ENCODE results near the gene SPATA16. TPM values are rescaled to one million over a fixed set of nuclear protein-coding genes. Genes with fewer than 3 reads are reported as not detected.
"Not testable (repeated sequence)": the region's sequence is repeated elsewhere in the genome, so short reads cannot be mapped to it uniquely, and the experiment has no call there.

SPATA16 gene, protein sequence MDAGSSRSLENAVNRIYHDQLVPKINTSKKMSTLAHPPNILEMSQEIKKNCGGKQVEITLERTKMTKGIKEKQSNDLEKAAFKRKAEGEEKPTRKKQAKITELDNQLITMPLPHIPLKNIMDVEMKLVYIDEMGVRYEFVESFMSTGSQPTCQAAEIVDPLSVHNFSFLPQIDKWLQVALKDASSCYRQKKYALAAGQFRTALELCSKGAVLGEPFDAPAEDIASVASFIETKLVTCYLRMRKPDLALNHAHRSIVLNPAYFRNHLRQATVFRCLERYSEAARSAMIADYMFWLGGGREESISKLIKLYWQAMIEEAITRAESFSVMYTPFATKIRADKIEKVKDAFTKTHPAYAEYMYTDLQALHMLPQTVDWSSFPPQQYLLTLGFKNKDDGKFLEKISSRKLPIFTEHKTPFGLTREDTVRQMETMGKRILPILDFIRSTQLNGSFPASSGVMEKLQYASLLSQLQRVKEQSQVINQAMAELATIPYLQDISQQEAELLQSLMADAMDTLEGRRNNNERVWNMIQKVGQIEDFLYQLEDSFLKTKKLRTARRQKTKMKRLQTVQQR
- not detected for total RNA-seq

GRCh38 chr3:173140986-173141385, at the start of gene SPATA16:
Gene SPATA16 (minus strand): TSS chr3:173141235. CDS start chr3:173117731, 23,504 bp downstream.
- no peak for ATAC-seq
- H3K27me3 Mint-ChIP-seq: no peaks in the 10 kb centered on the region
- H3K36me3 Mint-ChIP-seq: no peaks in the 10 kb centered on the region

GRCh38 chr3:173183022-173183421, 42.0 kb upstream of the SPATA16 start:
- H3K4me1 Mint-ChIP-seq (ENCODE audit: low read depth in 2 of 2); H3K4me3 Mint-ChIP-seq; ATAC-seq; DNase-seq (ENCODE audit: low spot score); H3K27me3 Mint-ChIP-seq; H3K27ac Mint-ChIP-seq: not testable (repeated sequence)
- peaks cover 16% of the 10 kb centered on the region for H3K9me3 Mint-ChIP-seq
- peaks cover 11% of the 10 kb centered on the region for H3K36me3 Mint-ChIP-seq

More at GRCh38 chr3:173140986-173141385, at the start of gene SPATA16:
- Mint-ChIP-seq H3K4me1 (ENCODE audit: low read depth in 2 of 2) (no peaks in the 10 kb centered on the region), H3K27ac (no peak within 1 kb of the TSS), H3K4me3 (no peak within 1 kb of the TSS), H3K9me3 (no peaks in the 10 kb centered on the region)
- DNase-seq (ENCODE audit: low spot score): no peak

DNA sequence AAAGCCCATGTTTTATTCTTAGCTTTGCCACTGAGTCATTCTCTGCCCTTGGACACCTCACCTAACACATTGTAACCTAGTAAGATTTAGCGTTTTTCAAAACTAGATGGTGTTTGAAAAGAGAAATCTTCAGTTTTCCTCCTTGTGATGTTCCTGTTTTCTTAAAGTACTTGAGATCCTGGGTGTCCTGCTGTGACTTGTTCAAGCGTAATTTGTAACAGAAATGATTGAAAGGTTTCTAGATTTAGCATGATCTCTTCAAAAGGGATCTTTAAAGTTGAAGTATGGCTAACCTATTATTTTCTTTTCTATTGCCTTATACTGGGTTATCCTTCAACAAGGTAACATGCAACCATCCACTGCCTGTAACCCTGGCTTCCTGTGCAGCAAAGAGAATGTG, 32.6 kb upstream of the SPATA16 start:
- peaks cover 11% of the 10 kb centered on the region for H3K9me3 Mint-ChIP-seq
- no peak for ATAC-seq
- H3K27me3 Mint-ChIP-seq: no peaks in the 10 kb centered on the region
- no peaks in the 10 kb centered on the region for H3K4me1 Mint-ChIP-seq (ENCODE audit: low read depth in 2 of 2)
- H3K4me3 Mint-ChIP-seq: no peak overlapping the region
- no peak overlapping the region for H3K27ac Mint-ChIP-seq
- no peaks in the 10 kb centered on the region for H3K36me3 Mint-ChIP-seq
- DNase-seq (ENCODE audit: low spot score): no peak

DNA sequence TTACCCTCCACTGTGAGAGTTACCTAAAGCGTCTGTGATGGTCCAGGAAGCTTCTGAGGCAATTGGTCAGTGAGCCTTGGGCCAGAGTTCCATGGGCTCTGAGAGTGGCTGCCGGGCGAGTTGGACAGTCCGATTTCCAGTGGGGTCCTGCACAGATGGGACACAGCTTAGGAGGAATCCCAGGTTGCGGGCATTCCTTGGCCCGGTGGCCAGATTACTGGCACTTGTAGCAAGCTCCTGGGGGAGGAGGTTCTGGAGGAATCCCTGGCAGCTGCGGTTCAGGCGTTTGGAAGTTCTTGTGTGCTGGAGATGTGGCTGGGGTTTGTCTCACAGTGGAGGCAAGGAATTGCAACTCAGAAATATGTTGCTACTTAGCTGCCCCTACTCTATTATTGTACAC, 18.1 kb upstream of the SPATA16 start:
- not testable (repeated sequence) for ATAC-seq; H3K4me3 Mint-ChIP-seq; H3K27me3 Mint-ChIP-seq; H3K9me3 Mint-ChIP-seq; H3K27ac Mint-ChIP-seq; H3K4me1 Mint-ChIP-seq (ENCODE audit: low read depth in 2 of 2); DNase-seq (ENCODE audit: low spot score); H3K36me3 Mint-ChIP-seq

DNA sequence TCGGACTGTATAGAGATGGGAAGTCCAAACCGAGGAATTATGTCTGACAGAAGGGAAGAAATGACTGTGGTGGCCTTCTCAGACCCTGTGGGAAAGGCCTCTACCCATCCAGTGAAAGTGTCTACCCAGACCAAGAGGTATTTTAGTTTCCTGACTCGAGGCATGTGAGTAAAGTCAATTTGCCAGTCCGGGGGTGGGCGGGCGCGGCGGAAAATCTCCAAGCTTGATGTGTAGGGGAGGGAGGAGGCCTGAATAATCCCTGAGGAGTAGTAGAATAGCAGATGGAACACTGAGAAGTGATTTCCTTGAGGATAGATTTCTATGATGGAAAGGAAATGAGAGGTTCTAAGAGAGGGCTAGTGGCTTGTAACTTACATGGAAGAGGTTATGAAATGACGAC, 15.5 kb upstream of the SPATA16 start:
- H3K36me3 Mint-ChIP-seq; H3K4me1 Mint-ChIP-seq (ENCODE audit: low read depth in 2 of 2); H3K27ac Mint-ChIP-seq; ATAC-seq; DNase-seq (ENCODE audit: low spot score); H3K9me3 Mint-ChIP-seq; H3K27me3 Mint-ChIP-seq; H3K4me3 Mint-ChIP-seq: not testable (repeated sequence)

DNA sequence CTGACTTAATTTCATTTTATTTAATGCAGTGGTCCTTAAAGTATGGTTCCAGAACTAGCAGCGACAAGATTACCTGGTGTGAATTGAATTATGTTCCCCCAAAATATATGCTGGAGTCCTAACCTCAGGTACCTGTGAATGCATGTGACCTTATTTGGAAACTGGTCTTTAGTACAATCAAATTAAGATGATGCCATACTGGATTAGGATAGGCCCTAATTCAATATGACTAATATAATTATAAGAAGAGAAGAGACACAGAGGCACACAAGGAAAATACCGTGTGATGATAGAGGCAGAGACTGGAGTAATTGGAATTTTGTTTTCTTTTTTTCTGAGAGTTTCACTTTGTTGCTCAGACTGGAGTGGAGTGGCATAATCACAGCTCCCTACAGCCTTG, 12.6 kb upstream of the SPATA16 start:
- Mint-ChIP-seq H3K4me3 (no peak overlapping the region), H3K9me3 (peaks cover 6% of the 10 kb centered on the region), H3K27me3 (no peaks in the 10 kb centered on the region), H3K4me1 (ENCODE audit: low read depth in 2 of 2) (no peaks in the 10 kb centered on the region), H3K27ac (no peak overlapping the region), H3K36me3 (no peaks in the 10 kb centered on the region)
- ATAC-seq (no peak), DNase-seq (ENCODE audit: low spot score) (no peak)

- no peaks in the 10 kb centered on the region for H3K9me3 Mint-ChIP-seq
- H3K36me3 Mint-ChIP-seq: no peaks in the 10 kb centered on the region
- H3K27me3 Mint-ChIP-seq: no peaks in the 10 kb centered on the region
- H3K4me1 Mint-ChIP-seq (ENCODE audit: low read depth in 2 of 2): no peaks in the 10 kb centered on the region
- no peak for ATAC-seq
- H3K4me3 Mint-ChIP-seq: no peak overlapping the region
- no peak for DNase-seq (ENCODE audit: low spot score)
- no peak overlapping the region for H3K27ac Mint-ChIP-seq
Observed at GRCh38 chr3:173139420-173139819, 1.6 kb downstream of the SPATA16 start.

DNA sequence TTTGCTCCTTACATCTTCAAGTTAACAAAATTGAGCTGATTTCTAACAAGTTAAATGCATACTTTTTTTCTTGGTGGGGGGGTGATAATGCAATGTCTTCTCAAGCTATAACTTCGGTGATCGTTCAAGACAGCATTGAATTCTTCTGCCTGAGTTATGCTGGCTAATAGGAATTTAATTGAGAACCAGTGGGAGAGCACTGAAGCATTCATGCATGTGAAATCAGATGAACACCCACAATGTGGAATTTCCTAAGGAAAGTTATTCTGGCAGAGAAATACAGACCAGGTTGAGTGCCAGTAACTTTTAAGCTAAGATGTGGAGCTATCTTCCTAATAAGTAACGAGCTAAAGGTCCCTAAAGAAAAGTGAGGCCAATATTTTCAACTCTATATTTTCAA, 3.0 kb downstream of the SPATA16 start:
- Mint-ChIP-seq H3K27me3 (no peaks in the 10 kb centered on the region), H3K9me3 (no peaks in the 10 kb centered on the region), H3K4me1 (ENCODE audit: low read depth in 2 of 2) (no peaks in the 10 kb centered on the region), H3K27ac (no peak overlapping the region), H3K36me3 (no peaks in the 10 kb centered on the region), H3K4me3 (no peak overlapping the region)
- ATAC-seq (no peak), DNase-seq (ENCODE audit: low spot score) (no peak)

DNA sequence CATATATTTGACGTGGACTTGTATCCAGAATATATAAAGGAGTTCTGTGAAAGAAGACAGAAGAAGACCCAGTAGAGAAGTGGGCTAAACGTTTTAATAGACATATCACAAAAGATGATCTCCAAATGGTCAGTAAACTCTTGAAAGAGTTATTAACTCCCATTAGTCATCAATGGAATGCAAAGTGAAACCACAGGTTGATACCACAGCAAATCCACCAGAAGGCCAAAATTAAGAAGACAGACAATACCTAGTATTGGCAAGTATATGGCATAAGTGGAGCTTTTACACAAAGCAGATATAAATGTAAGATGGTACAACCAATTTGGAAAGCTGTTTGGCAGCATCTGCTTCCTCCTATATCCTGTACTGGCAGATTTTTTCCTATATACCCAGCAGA, 6.0 kb downstream of the SPATA16 start:
- Mint-ChIP-seq H3K36me3 (no peaks in the 10 kb centered on the region), H3K4me1 (ENCODE audit: low read depth in 2 of 2) (no peaks in the 10 kb centered on the region), H3K27ac (no peak overlapping the region), H3K27me3 (no peaks in the 10 kb centered on the region), H3K9me3 (peaks cover 4% of the 10 kb centered on the region), H3K4me3 (no peak overlapping the region)
- no peak for DNase-seq (ENCODE audit: low spot score)
- no peak for ATAC-seq

DNA sequence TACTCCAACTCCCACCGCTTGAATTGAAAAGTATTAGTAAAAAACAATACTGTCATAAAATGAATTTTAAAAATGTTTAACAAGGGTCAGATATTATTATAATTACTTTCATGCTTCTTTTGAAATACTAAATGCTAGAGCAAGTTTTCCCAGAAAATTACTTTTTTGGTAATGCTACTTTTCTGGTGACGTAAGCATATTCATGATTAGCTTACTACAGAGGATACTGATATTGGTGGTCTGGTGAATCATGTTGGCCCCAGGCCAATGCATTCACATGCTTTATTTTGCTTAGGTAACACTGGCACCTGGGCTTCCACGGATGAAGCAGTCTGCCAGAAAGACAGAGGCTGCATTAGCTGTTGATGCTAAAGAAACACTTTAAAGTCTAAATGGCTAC, 12.4 kb downstream of the SPATA16 start:
- Mint-ChIP-seq H3K27ac (no peak overlapping the region), H3K4me3 (no peak overlapping the region), H3K27me3 (no peaks in the 10 kb centered on the region), H3K36me3 (no peaks in the 10 kb centered on the region), H3K9me3 (peaks cover 14% of the 10 kb centered on the region), H3K4me1 (ENCODE audit: low read depth in 2 of 2) (no peaks in the 10 kb centered on the region)
- ATAC-seq (no peak), DNase-seq (ENCODE audit: low spot score) (no peak)

DNA sequence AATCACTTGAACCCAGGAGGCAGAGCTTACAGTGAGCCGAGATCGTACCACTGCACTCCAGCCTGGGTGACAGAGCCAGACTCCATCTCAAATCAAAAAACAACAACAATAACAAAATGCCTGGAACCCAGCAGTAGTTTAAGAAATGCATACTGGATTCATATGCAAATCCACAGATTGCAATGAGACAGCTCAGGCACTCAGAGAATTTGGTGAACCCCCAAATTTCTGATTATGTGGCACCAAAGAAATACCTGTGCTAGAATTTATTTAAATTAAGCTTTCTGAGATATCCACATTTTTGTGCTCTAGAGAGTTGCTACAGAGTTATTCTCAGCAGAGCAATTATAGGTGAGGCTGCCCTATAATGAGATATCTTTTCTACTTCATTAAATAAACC, 29.7 kb downstream of the SPATA16 start:
- no peaks in the 10 kb centered on the region for H3K27me3 Mint-ChIP-seq
- peaks cover 3% of the 10 kb centered on the region for H3K9me3 Mint-ChIP-seq
- no peaks in the 10 kb centered on the region for H3K4me1 Mint-ChIP-seq (ENCODE audit: low read depth in 2 of 2)
- ATAC-seq (no peak), DNase-seq (ENCODE audit: low spot score) (no peak)
- H3K4me3 Mint-ChIP-seq: no peak overlapping the region
- no peaks in the 10 kb centered on the region for H3K36me3 Mint-ChIP-seq
- H3K27ac Mint-ChIP-seq: no peak overlapping the region

GRCh38 chr3:173109143-173109542, 31.9 kb downstream of the SPATA16 start:
- DNase-seq (ENCODE audit: low spot score) (no peak), ATAC-seq (no peak)
- Mint-ChIP-seq H3K36me3 (no peaks in the 10 kb centered on the region), H3K27me3 (no peaks in the 10 kb centered on the region), H3K27ac (no peak overlapping the region), H3K4me3 (no peak overlapping the region), H3K9me3 (peaks cover 3% of the 10 kb centered on the region), H3K4me1 (ENCODE audit: low read depth in 2 of 2) (no peaks in the 10 kb centered on the region)

GRCh38 chr3:173103469-173103868, 37.6 kb downstream of the SPATA16 start:
- no peaks in the 10 kb centered on the region for H3K27me3 Mint-ChIP-seq
- no peaks in the 10 kb centered on the region for H3K36me3 Mint-ChIP-seq
- no peak for DNase-seq (ENCODE audit: low spot score)
- ATAC-seq: no peak
- peaks cover 13% of the 10 kb centered on the region for H3K9me3 Mint-ChIP-seq
- no peaks in the 10 kb centered on the region for H3K4me1 Mint-ChIP-seq (ENCODE audit: low read depth in 2 of 2)
- no peak overlapping the region for H3K27ac Mint-ChIP-seq
- H3K4me3 Mint-ChIP-seq: no peak overlapping the region

DNA sequence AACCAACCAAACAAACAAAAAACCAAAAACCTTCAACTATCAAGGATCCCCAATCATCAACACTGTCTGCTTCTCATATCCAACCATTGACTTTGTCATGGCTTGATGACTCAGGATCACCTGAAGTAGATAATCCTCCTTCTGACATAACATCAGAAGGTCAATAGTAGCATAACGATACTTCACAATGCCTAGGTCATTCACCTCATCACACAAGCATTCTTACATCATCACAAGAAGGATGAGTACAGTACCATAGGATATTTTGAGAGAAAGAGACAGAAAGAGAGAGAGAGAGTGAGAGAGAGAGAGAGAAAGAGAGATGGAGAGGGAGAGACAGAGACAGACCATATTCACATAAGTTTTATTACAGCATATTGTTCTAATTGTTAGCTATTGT, 42.1 kb downstream of the SPATA16 start:
- no peaks in the 10 kb centered on the region for H3K27me3 Mint-ChIP-seq
- ATAC-seq: no peak
- no peaks in the 10 kb centered on the region for H3K36me3 Mint-ChIP-seq
- DNase-seq (ENCODE audit: low spot score): no peak
- H3K4me1 Mint-ChIP-seq (ENCODE audit: low read depth in 2 of 2): no peaks in the 10 kb centered on the region
- no peak overlapping the region for H3K4me3 Mint-ChIP-seq
- peaks cover 17% of the 10 kb centered on the region for H3K9me3 Mint-ChIP-seq
- H3K27ac Mint-ChIP-seq: no peak overlapping the region
